HL-60 (cell line): ENCODE results near the gene RANBP9.

Experiments
- POLR2AphosphoS5 ChIP-seq: IDR thresholded peaks from 2 replicates; pipeline ENCODE4 v1.6.1; 2012; ENCODE audit warnings: low read depth
- SPI1 ChIP-seq: IDR thresholded peaks from 2 replicates; pipeline ENCODE4 v1.6.1; 2012; ENCODE audit warnings: low read depth, mild to moderate bottlenecking, borderline replicate concordance
- TF ChIP-seq, protein P1 (sequence below): IDR thresholded peaks from one replicate; pipeline ENCODE4 v1.5.1; 2011; ENCODE audit warnings: low read length, control low read depth, inconsistent platforms; ENCODE audit not compliant: insufficient read depth
- TF ChIP-seq, protein P2 (sequence below): IDR thresholded peaks from 2 replicates; pipeline ENCODE4 v1.6.1; 2012; ENCODE audit warnings: low read depth; ENCODE audit not compliant: insufficient replicate concordance

DNA sequence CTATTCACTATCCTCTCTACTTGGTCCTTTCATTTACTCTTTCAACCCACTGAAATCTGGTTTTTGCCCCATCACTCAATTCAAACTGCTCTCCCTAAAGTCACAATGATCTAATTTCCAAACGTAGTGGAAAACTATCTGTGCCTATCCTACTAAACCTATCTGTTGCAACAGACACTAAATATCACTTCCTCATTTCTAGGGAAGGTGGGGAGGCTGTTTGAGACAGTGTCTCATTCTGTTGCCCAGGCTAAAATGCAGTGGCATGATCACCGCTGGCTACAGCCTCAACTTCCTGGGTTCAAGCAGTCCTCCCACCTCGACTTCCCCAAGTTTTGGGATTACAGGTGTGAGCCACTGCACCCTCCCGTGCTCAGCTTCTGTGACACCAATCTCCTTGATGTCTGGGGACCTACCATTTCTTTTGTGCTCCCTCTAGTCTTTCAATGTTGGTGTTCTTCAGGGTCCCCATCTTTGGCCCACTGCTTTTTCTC is 8.8 kb downstream of the RANBP9 start:
- TF ChIP-seq, protein P1, sequence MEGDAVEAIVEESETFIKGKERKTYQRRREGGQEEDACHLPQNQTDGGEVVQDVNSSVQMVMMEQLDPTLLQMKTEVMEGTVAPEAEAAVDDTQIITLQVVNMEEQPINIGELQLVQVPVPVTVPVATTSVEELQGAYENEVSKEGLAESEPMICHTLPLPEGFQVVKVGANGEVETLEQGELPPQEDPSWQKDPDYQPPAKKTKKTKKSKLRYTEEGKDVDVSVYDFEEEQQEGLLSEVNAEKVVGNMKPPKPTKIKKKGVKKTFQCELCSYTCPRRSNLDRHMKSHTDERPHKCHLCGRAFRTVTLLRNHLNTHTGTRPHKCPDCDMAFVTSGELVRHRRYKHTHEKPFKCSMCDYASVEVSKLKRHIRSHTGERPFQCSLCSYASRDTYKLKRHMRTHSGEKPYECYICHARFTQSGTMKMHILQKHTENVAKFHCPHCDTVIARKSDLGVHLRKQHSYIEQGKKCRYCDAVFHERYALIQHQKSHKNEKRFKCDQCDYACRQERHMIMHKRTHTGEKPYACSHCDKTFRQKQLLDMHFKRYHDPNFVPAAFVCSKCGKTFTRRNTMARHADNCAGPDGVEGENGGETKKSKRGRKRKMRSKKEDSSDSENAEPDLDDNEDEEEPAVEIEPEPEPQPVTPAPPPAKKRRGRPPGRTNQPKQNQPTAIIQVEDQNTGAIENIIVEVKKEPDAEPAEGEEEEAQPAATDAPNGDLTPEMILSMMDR: no peak
- peak; percentile 61 for TF ChIP-seq POLR2AphosphoS5
- TF ChIP-seq, protein P2, sequence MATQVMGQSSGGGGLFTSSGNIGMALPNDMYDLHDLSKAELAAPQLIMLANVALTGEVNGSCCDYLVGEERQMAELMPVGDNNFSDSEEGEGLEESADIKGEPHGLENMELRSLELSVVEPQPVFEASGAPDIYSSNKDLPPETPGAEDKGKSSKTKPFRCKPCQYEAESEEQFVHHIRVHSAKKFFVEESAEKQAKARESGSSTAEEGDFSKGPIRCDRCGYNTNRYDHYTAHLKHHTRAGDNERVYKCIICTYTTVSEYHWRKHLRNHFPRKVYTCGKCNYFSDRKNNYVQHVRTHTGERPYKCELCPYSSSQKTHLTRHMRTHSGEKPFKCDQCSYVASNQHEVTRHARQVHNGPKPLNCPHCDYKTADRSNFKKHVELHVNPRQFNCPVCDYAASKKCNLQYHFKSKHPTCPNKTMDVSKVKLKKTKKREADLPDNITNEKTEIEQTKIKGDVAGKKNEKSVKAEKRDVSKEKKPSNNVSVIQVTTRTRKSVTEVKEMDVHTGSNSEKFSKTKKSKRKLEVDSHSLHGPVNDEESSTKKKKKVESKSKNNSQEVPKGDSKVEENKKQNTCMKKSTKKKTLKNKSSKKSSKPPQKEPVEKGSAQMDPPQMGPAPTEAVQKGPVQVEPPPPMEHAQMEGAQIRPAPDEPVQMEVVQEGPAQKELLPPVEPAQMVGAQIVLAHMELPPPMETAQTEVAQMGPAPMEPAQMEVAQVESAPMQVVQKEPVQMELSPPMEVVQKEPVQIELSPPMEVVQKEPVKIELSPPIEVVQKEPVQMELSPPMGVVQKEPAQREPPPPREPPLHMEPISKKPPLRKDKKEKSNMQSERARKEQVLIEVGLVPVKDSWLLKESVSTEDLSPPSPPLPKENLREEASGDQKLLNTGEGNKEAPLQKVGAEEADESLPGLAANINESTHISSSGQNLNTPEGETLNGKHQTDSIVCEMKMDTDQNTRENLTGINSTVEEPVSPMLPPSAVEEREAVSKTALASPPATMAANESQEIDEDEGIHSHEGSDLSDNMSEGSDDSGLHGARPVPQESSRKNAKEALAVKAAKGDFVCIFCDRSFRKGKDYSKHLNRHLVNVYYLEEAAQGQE: no peak
- TF ChIP-seq SPI1: peak; percentile 100
